NCI-H2107 treated with DMSO at 0.1 percent for 48 hours (cell line): ENCODE results near the gene ABCC1.

Experiments
- DNase-seq: peaks from one replicate; lab custom pipeline; 2025; ENCODE audit not compliant: unreplicated experiment; lab: John Stamatoyannopoulos, UW

The ABCC1 gene

DNA sequence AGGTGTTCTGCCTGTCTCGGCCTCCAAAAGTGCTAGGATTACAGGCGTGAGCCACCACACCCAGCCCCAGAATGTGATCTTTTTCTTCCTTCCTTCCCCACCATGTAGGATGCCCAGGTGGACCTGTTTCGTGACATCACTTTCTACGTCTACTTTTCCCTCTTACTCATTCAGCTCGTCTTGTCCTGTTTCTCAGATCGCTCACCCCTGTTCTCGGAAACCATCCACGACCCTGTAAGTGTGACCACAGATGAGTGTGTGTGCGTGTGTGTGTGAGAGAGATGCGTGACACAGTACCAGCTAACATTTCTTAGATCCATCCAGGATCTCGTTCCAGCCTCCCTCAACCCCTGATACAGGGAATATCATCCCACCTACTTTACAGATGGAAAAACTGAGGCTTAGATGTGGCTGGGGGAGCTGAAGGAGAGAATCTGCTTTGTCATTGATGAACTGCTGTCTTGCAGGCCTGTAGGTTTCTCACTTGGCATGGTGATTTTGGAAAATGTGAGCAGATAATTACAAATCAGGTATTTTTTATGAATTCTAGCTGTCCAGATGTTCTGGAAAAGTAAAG is 67.1 kb downstream of the ABCC1 start:
- DNase-seq = no peak

DNA sequence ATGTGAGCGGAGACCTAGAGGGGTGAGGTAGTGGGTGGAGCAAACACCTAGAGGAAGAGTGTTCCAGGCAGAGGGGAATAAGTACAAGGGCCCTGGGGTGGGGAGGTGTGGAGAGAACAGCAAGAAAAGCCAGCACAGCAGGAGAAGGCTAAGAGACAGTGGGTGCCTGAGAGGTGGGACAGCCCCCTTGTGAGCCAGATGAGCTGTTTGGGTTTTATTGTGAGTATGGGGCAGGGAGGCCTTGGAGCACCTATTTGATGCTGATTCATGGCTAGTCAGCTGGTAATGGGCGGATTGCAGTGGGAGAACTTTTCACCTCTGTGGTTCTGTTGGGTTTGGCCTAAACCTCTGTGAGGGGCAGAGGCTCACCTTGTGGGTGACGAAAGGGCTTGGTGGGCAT is 68.4 kb downstream of the ABCC1 start:
- no peak for DNase-seq

DNA sequence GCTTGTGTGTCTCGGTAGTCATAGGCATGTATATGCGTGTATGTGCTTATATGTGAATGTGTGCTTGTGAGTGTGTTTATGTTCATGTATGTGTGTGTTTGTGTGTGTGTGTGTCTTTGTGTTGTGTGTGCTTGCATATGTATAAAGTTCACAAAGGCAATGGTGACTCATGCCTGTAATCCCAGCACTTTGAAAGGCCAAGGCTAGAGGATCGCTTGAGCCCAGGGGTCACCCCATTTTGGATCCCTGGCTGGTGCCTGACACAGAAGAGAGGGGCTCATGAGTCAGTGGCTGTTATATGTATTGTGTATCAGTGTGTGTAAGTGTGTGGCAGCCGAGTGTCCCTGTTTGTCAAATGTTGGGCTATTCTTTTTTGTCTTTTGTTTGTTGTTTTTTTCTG is 69.3 kb downstream of the ABCC1 start:
- no peak for DNase-seq

DNA sequence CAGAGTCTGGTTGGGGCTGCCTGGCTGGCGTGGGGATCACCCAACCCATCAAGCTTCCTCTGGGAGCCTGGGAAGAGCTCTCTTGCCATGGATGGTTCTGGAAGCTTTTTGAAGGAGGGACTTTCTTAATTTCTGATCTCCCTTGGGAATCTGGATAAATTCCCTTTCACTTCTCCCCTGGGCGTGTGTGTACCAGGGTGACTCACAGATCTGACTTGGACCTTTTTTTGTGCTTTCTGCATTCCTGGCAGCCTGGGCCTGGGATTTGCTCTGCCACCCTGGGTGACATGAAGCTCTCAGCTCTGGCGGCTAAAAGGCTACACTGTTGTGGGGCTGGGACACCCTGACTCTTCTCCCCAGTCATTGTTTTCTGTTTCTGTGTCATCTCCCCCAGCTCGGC is 70.1 kb downstream of the ABCC1 start:
- DNase-seq = no peak

DNA sequence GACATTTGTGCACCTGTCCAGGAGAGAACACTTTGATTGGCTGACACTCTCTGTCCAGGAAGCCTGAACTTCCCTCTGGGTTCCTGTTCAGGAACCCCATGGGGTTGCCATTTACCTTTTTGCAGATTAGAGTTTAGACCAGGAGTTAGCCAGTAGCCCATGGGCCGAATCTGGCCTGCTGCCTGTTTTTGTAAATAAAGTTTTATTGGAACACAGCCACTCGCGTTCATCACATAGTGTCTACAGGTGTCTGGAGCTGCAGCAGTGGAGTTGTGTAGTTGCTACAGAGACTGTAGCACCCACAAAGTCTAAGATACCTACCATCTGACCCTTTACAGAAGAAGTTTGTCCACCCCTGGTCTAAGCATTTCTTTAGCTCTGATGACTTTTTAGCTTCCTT is 70.9 kb downstream of the ABCC1 start:
- DNase-seq = no peak

DNA sequence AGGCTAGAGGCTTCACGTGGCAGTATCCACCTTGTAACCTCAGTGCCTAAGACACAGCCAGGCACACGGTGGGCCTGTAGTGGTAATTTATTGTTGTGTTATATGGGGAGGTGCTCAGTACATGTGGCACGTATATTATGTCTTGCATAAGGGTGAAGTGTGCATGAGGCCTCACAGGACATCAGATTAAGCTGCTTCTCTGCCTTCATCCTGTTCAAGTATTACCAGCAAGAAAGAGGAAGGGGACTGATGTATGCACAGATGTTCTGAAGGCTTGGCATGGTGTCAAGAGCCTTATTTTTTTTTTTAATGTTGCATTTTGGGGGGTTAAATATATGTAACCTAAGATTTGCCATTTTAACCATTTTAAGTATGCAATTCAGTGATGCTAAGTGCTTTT is 71.6 kb downstream of the ABCC1 start:
- DNase-seq = no peak

DNA sequence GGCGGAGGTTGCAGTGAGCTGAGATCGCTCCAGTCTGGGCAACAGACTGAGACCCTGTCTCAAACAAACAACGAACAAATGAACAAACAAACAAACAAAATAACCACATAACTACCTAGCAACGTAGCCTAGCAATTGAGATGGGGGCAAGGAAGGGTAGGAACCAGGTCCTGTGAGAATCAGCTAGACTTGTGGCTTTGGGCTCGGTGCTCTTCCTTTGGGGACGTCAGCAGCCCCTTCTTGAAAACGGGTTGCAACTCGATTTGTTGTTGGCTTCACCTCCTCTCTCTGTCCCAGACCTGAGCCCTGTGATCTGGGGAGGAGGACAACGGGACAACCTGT is 72.2 kb downstream of the ABCC1 start:
- no peak for DNase-seq

DNA sequence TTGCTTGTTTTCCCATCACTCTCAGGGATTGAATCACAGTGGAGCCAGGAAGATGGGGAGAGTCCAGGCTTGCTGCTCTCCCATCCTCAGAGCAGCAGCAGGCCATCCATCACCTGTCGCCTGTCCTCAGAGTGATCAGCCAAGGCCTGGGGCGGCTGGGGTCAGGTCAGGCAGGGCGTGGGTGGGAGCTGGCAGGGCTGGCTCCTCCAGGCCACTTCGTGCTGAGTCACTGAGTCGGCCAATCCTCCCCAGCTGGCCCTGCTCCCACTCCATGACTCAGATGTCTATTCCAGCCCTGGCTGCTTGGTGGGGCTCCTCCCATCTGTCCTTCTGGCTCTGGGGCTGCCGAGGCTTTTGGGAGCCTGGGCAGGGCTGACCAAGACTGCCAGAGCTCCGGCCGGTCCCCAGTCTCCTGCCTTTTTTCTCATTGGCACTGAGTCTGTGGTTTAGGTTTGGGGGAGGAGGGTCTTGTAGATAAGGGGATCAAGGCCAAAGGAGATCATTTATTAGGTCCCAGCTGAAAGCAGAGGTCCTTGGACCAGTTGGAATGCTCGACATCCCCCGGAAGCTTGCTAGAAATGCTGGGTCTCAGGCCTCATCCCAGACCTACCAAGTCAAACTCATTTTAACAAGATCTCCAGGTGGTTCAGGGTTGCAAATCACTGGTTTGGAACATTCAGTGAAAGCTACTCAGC is 72.7 kb downstream of the ABCC1 start:
- no peak for DNase-seq

DNA sequence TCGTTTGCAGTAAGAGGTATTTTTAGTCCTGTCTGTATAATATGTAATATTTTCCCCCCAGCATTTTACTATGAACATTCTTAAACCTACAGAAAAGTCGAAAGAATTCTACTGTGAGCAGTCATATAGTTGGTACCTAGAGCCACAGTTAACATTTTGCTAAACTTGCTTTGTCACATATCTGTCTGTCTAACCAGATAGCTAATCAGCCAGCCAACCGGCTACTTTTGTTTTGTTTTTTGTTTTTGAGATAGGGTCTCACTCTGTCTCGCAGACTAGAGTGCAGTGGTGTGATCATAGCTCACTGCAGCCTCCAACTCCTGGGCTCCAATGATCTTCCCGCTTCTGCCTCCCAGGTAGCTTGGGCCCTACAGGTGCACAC is 73.3 kb downstream of the ABCC1 start:
- DNase-seq = no peak

DNA sequence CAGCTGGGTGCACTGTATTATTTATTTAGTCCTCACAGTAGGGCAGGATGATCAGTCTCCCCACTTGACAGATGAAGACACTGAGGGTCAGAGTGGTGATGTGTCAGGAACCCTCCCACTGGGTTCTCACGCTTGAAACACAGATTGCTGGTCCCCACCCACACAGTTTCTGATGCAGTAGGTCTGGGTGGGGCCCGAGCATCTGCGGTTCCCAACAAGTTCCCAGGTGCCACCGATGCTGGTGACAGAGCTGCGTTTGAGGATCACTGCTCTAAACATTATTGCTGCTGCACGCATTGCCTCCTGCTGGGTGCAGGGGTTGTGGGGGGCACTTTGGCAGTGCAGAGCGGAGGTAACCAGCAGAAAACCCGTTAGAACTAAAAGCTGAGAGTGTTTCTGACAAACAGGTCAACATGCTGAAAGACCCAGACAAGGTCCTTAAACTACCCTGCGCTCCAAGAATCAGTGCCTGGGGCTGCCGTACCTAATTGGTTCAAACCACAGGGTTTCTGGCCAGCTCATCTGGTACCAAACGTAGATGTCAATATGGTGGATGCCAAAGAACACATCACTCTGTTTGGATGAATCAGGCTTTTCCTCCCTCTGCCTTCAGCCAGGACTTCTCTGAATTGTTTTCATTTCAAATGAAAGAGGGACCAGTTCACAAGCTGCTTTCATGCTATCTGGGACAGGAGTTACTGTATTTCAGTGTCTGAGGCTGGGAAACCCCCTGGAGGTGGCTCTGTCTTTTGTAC is 76.0 kb downstream of the ABCC1 start:
- no peak for DNase-seq

DNA sequence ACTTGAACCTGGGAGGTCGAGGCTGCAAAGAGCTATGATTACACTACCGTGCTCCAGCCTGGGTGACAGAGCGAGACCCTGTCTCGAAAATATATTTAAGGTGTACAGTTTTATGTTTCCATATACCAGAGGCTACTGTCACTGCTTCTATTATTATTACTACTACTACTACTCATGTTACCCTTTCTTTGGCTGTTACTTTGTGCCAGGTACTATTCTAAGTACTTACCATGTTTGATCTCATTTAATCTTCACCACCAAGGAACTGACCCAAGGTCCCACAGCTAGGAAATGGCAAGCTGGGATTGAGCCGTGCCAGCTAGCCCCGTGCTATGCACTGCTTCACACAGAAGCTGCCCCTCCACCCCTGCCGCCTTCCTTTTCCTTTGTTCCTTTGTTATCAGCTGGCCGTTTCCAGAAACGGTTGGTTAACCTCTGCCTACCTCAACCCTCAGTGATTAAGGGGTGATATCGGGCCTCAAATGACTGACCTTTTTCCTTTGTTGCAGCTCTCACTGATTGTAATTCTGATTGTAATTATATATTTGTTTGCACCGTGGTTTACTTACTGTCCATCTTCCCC is 78.4 kb downstream of the ABCC1 start:
- DNase-seq = no peak

DNA sequence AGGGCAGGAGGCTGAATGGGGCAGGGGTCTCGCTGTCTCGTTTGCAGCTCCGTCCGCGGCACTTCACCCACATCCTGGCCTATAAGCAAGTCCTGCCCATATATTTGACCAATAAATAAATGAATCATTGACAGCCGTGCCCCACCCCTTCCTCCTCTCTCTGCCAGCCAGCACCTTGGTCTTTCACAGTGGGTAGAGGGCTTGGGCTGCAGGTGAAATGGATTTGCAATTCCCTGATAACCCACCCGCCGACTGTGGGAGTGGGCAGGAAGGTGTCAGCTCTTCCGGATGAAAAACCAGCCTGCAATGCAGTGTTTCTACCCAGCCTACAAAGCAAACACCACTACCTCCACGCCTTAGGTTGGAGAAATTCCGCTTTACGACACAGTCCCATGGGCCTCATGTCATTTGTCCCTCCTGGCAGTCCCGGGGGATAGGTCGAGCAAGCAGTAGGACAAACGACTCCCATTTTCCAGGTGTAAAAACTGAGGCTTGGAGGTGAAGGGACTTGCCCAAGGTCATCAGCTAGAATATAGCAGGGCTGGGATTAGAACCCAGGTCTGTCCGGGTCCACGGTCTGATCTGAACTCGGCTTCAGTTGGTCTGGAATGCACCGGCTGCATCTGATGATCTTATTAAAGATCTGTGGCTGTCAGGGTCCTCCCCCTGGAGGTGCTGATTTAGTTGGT is 79.0 kb downstream of the ABCC1 start:
- no peak for DNase-seq

DNA sequence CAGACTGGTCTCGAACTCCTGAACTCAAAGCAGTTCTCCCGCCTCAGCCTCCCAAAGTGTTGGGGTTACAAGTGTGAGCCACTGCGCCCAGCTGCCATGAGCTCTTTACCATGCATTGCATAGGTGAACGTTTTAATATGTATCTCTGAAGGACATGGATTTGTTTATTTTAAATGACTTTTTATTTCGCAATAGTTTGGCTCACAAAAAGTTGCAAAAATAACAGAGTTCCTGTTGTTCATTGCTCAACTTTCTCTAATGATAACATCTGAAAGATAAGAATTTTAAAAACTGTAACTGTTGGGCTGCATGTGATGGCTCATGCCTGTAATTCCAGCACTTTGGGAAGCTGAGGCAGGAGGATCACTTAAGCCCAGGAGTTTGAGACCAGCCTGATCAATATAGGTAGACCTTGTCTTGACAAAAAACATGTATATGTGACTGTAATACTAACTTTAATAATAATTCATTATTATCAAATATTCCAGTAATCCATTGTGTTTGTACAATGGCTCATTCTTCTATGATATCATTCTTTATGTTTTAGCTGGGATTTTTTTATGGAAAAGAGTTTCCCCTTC is 80.1 kb downstream of the ABCC1 start:
- no peak for DNase-seq

DNA sequence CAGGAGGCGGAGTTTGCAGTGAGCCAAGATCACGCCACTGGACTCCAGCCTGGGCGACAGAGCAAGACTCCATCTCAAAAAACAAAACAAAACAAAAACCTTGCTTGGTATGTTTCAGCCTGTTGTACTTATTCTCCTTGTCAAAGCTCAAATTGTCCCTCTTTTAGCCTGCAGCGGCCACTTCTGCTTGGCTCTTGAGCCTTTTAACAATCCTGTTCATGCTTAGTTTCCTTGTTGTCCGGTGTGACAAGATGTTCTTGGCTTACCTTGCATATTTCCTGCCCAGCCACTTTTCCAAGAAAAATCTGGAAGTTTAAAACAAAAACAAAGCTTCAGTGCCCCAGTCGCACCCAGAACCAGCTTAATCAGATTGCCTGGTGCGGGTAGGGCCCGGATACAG is 81.0 kb downstream of the ABCC1 start:
- no peak for DNase-seq

DNA sequence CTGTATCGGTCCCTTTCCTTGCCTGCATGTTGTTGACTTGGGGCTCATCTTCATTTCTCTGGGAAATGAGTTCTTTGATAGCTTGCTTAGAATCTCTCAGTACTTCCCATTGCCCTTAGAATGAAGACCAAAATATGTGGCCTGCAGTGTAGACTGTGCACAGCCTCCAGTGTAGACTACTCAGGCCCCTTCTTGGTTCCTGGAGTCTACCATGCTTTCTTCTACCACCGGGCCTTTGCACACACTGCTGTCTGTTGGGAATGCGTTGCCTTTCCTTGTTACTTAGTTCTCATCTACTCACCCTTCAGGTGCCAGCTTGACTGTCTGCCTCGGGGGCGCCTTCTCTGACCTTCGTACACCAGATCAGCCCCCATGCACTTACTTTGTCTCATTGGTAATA is 82.0 kb downstream of the ABCC1 start:
- DNase-seq = no peak

DNA sequence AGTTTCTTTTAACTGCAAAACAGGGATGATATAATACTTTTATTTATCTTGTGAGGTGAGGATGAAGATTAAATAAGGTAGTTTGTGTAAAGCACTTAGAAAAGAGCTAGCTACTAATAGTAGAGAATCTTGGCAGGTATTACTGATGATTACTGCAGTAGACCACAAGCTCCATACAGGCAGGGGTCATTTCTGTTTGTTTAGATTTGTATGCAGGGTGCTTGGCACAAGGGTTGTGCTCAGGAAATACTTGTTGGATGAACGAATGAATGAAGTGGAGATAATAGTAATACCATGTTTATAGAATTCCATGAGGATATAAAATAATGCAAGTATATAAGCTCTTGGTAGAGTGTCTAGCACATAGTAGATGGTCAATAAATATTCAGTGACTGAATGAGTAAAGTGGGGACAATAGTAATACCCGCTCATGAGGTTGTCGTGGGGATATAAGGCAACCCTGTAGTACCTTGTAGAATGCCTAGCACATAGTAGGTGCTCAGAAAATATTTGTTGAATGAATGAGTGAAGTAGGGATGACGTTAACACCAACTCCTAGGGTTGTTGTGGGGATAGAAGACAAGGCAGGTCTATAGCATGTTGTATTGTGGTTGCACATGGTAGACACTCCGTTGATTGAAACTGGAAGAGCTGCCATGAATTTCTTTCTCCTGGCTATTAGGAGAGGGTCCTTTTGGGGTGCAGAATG is 83.0 kb downstream of the ABCC1 start:
- DNase-seq = no peak

DNA sequence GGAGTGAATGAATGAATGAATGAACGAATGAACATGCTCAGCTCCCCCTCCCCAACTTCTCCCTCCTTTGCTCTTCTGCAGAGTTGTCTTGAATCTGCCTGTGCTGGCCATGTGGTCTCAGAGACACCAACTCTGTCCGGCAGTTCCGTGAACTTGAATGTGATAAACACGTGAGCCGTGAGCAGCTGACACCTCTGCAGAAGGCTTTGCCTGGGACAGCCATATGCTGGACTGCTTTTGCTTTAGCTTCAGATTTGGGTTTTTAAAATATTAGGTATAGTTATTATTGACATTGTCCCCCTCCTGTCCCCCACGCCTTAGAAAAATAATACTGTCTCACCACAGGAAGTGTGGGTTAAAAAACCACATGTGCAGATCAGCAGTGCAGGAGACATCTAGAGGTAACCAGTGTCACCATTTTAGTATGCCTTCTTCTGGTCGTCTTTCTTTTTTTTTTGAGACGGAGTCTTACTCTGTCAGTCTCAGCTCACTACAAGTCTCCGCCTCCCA is 83.8 kb downstream of the ABCC1 start:
- DNase-seq = no peak

DNA sequence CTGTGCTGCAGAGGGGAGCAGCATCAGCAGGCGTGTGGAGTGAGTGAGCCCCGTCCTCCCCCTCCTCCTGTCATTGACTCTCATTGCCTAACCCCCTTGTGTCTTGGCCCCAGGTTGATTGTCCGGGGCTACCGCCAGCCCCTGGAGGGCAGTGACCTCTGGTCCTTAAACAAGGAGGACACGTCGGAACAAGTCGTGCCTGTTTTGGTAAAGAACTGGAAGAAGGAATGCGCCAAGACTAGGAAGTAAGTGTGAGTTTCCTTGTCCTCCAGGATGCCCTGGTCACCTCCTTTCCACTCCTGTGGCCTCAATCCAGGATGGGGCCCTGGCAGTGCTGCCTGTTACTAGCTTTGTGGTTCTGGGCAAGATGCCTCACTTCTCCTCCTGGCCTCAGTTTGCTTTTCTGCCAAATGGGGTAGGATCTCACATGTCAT is 87.0 kb downstream of the ABCC1 start:
- DNase-seq = no peak

DNA sequence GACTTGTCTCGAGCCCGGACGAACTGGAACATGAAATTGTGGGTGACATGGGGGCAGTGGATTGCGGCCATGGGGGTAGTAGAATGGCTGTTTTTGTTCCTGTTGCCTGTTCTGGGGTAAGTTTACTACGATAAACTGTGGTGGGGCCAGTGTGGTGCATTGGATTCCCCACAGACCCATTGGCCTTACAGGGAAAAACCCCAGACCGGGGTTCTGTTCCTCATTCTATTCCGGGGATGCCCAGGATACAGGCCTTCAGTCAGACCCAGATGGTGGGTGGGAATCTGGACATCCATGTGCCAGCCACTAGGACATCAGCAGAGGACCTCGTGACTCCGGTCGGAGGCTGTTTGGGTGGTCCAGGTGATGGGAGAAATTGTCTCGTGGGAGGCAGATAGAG is 88.1 kb downstream of the ABCC1 start:
- no peak for DNase-seq

DNA sequence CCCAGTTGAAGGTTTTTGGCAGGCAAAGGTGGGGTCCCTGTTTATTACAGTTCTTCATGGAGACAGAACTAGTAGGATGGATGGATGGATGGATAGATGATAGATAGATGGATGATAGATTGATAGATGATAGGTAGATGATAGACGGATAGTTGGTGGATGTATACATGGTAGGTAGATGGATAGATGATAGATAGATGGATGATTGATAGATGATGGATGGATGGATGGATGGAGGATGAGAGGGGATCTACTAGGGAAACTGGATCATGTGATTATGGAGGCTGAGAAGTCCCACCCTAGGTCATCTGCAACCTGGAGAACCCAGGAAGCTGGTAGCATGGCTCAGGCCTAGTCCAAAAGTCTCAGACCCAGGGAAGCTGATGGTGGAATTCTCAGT is 88.6 kb downstream of the ABCC1 start:
- DNase-seq = no peak

DNA sequence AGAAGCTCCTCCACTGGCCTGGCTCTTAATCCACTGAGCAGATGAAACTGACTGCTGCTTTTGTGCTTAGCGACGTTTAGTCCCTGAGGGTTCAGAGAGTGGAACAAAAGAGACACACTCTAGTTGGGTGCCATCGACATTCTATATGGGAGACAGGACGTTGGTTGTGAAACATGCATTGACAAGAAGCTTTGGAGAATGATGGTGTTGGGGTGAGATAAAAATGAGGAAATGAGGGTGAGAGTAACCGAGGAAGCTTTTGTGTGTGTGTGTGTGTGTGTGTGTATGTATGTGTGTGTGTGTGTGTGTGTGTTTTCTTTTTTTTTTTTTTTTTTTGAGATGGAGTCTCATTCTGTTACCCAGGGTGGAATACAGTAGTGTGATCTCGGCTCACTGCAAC is 89.5 kb downstream of the ABCC1 start:
- DNase-seq = no peak
